Endothelial cell of umbilical vein (primary cell): Measurements from ENCODE around the gene ANKMY1.

Experiments
- CTCF ChIP-seq, 2 donors: IDR thresholded peaks; 1 replicate in 1 of 2; 2 replicates in 1 of 2; pipeline ENCODE4 v1.5.1; 2011; ENCODE audit warnings: low read length in 2 of 2, mild to moderate bottlenecking in 2 of 2, moderate library complexity in 2 of 2, control low read depth in 1 of 2, inconsistent platforms in 1 of 2, low read depth in 1 of 2; ENCODE audit not compliant: insufficient read depth in 1 of 2; ENCODE audit errors: extremely low read depth in 1 of 2
- EZH2 ChIP-seq: IDR thresholded peaks from 2 replicates; pipeline ENCODE4 v1.6.1; 2012; ENCODE audit warnings: borderline replicate concordance, low read depth, mild to moderate bottlenecking, moderate library complexity, low read length, inconsistent platforms; ENCODE audit not compliant: severe bottlenecking
- FOS ChIP-seq: IDR thresholded peaks from 2 replicates; pipeline ENCODE4 v1.6.1; 2011; ENCODE audit warnings: mild to moderate bottlenecking, low read length, moderate library complexity, borderline replicate concordance; ENCODE audit not compliant: insufficient read depth
- MAX ChIP-seq: IDR thresholded peaks from 2 replicates; pipeline ENCODE4 v1.6.1; 2011; ENCODE audit not compliant: insufficient read depth, insufficient read length
- MYC ChIP-seq: IDR thresholded peaks from one replicate; pipeline ENCODE4 v1.6.1; 2011; ENCODE audit warnings: mild to moderate bottlenecking, low read depth, low read length
- POLR2A ChIP-seq: IDR thresholded peaks from 2 replicates; pipeline ENCODE4 v1.6.1; 2012; ENCODE audit warnings: low read depth, mild to moderate bottlenecking, control low read depth, low read length
- POLR2AphosphoS5 ChIP-seq: IDR thresholded peaks from 2 replicates; pipeline ENCODE4 v1.6.1; 2012; ENCODE audit warnings: low read depth, mild to moderate bottlenecking, control low read depth, low read length, moderate library complexity; ENCODE audit not compliant: insufficient read depth

- TF ChIP-seq CTCF (IDR thresholded peaks at IDR 0.05; ENCODE audit: extremely low read depth in 1 of 2, insufficient read depth in 1 of 2, low read depth in 1 of 2, low read length in 2 of 2) = peak; percentile 74 to 85
- TF ChIP-seq POLR2A = no peak
- TF ChIP-seq EZH2 = no peak
- TF ChIP-seq POLR2AphosphoS5 = peak; percentile 59
- TF ChIP-seq MYC = no peak
- no peak for TF ChIP-seq MAX
- TF ChIP-seq FOS = no peak
These were observed 46.6 kb upstream of the ANKMY1 start for GRCh38 chr2:240604291-240604938.
